GM18519 (cell line): ENCODE results near the gene RAD51B.

Source experiments
- ATAC-seq: cut with Tn5 transposase; IDR thresholded peaks from one replicate; pipeline ENCODE4 v1.9.1; 2021; ENCODE audit warnings: mild to moderate bottlenecking, moderate library complexity; ENCODE audit not compliant: unreplicated experiment, low FRiP score

The RAD51B gene

GRCh38 chr14:68386950-68387779 lies 567.6 kb downstream of the RAD51B start:
- ATAC-seq: no peak

DNA sequence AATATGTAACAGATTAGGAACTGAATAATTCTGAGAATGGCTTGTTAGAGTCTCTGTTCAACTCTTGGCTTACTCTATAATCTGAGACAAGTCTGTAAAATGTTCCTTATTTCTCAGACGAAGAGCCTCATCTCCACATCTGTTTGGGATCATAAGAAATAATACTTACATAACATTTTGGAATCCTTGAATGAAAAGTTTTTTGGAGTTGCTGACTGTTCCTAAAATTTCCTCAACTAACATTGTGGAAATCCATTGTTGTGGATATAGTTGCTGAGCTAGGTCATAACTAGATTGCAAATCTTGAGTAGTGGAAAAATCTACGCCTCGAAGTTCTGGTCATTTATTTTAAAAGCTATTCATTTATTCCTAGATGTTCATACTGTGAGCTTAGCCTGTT lies 570.4 kb downstream of the RAD51B start:
- no peak for ATAC-seq

DNA sequence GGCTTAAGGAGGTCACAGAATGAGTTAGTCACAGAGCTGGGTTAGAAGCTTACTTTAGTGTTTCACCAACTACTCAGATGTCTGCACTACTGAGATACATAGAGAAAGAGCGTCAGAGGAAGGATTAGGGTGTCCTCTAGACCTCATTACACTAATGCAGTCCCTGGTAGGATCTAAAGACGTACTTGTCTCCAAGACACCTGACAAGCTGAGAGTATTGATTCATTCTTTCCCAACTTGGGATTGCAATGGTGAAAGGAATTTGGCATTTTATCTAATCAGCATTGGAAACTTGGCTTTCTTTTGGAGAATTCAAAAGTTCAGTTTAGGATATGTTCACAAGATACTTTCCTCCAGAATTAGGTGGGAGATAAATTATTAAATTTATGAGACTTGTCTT lies 571.2 kb downstream of the RAD51B start:
- ATAC-seq: no peak

- ATAC-seq: no peak
These were observed 571.9 kb downstream of the RAD51B start for GRCh38 chr14:68391311-68392014.

GRCh38 chr14:68392393-68393141 lies 573.0 kb downstream of the RAD51B start:
- ATAC-seq: no peak

GRCh38 chr14:68393259-68393658 lies 573.7 kb downstream of the RAD51B start:
- ATAC-seq: no peak

DNA sequence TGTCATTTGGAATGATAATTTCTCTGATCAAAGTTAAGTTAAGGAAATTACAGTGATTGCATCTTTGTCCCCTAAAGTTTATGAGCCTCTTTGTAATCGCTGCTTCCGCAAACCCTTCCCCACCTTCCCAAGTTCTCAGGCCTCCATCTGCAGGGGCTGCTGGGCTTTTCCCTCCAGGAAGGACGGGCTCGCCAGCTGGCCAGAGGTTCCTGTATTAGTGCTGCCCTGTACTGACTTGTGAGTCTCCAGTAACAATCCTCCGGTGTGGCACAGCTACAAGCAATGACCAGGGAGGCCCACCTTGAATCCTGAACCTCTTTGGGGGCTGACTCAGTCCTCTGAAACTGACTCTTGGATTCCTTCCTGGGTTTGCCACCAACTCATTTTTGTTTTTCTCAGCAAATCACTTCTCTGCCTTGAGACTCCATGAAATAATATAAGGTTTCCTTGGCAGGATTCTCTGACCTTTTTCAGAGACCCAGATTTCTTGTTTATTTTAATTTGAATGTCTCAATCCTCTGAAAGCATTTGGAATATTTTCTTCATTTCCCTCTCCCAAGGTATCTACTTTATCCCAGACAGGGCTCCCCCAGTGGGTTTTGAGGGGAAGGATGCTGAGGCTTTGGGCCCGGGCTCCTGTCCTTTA lies 574.7 kb downstream of the RAD51B start:
- no peak for ATAC-seq

DNA sequence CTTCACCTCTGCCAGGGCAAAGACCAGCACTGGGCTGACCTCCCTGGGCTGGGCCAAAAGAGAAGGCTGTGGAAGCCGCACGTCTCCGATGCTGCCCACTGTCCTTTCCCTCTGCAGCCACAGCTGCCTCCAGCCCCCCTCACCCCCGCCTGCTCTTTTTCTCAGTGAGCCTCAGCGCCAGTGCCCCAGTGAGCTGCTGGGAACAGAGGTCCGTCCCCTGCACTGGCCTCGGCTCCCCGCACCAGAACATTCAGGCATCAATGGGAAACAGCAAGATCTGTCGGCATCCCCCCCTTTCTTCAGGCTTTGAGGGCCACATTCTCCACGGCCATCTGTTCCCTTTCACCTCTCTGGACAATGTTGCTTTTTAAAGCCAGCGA lies 575.2 kb downstream of the RAD51B start:
- no peak for ATAC-seq

DNA sequence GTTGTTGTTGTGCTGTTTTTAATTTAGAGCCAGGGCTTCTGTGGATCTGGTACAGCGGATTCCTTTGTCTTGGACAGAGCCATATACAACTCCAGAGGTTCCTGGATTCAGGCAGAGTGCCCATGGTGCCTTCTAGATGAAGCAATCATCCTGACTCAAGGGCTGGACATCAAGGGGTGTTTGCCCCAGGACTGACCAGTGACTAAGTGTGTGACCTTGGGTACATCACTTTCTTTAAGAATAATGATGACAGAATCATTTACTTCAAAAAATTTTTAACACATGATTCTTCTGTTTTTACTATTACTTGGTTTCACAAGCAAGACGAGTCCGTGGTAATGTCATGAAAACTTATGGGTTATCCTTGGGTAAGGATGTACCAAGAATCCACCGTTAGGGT lies 576.0 kb downstream of the RAD51B start:
- no peak for ATAC-seq

DNA sequence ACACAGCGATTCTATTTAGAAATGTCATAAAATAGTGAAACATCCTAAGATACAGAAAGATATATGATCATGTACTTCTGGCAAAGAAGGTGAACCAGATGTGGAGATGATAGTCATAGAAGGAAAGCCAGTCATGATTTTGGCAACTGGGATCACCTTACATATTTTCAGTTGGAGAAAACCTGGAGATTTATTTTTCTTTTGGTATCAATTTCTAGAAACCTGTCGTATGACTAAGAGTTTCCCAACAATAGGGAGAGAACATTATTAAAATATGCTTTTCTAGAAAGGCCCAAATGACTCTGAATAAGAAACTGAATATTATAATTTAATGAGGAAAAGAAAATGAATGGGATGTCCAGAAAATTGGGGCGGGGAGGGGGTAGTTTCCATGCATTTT lies 576.9 kb downstream of the RAD51B start:
- ATAC-seq: no peak

DNA sequence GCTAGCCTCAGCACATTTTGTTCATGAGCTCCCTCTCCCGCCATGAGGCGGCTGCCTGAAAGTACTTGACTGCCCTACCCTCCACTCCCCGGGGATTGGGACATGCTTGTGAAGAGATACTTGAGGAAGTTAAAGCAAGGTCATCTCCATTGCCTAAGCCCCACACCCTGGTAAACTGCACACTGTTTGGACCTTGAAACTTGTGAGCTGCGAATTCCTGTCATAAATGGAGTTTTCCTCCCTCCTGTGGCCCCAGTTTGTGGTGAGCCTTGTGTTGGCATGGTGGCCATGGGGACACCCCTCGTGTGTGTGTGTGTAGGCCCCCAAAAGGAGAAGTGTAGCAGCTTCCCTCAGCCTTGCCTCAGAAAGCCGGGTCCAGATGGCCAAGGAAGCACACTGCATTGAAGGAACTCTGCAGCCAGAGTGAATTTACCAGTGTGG lies 577.8 kb downstream of the RAD51B start:
- ATAC-seq: no peak

GRCh38 chr14:68397822-68398221 lies 578.2 kb downstream of the RAD51B start:
- no peak for ATAC-seq

DNA sequence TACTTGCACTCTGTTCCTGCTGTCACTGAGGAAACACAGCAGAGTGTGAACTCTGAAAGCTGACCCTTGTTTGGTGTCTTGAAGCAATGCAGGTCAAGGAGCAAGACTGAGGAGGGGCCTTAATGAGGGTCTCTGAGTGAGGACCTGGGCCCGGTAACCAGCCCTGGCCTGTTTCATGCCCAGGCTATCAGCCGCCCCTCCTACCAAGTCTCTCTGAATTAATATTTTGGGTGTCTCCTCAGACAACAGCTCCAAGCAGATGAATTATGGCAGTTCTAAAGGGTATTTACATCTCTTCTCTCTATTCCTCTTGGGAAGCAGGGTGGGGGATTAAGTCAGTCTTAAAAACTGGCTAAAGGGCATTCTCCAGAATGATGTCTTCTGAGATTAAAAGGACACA lies 578.8 kb downstream of the RAD51B start:
- no peak for ATAC-seq

GRCh38 chr14:68399971-68400370 lies 580.4 kb downstream of the RAD51B start:
- no peak for ATAC-seq

DNA sequence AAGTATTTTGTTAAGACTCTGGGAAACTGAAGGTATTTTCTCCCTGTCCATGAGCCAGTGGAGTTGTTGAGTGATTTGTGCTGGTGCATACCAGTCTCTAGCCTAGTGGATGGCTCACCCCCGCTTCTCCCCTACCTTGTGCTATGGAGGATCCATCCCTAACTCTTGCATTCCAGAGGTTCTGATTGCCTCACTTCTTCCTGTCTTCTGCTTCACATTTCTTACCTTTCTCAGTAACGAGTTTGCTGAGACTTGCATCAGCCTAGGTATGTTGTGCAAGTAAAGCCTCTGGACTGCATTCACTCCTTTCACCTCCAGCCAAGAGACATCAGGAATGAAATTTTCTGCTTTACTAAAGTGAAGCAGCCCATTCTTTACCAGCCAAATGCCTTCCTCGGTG lies 581.7 kb downstream of the RAD51B start:
- ATAC-seq: no peak

- peak; percentile 41 for ATAC-seq
These were observed 582.3 kb downstream of the RAD51B start for GRCh38 chr14:68401855-68402254.

DNA sequence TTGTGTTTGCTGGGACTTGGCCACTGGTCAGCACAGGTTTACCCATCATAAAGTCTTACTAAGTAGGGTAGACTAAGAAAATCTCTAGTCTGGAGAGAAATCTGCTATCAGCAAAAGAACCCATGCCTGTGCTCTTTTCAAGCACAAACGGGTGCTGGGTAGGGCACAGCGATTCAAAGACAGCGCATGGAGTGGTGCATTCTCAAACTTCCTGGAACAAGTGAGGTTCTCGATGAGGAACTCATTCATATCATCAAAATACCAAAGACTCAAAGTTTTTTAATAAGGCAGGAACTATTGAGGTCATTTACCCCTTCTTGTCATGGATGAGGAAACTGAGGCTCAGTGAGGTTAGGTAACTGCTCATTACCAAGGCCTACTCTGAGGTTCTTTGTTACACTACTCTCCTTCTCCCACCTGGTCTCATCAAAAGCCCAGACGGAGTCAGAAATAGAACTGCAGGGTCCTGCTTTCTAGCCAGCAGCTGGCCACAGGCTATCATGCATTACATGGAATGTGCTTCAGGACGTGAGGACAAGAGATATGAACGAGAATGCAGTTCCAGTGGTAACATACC lies 583.0 kb downstream of the RAD51B start:
- ATAC-seq: no peak

- no peak for ATAC-seq
These were observed 583.9 kb downstream of the RAD51B start for GRCh38 chr14:68403191-68404145.

GRCh38 chr14:68404146-68404527 lies 584.6 kb downstream of the RAD51B start:
- ATAC-seq: no peak
